Suprapubic skin (tissue), 4 donors: ENCODE data around the gene PVALB. TPM values are rescaled to one million over a fixed set of nuclear protein-coding genes. Genes with fewer than 3 reads are reported as not detected.

Source experiments
- DNase-seq, 2 donors: peaks; one replicate each; pipeline ENCODE4 v3.0.0-alpha.2; 2019; ENCODE audit warnings: low spot score in 2 of 2
- H3K27ac ChIP-seq: fragments of 200-600 bp; sonication (generic); one replicate; pipeline ENCODE4 v1.5.1; 2019
- H3K27me3 ChIP-seq: fragments of 200-600 bp; sonication (generic); one replicate; pipeline ENCODE4 v1.5.1; 2019
- H3K36me3 ChIP-seq: fragments of 200-600 bp; sonication (generic); one replicate; pipeline ENCODE4 v1.5.1; 2019
- H3K4me1 ChIP-seq: fragments of 200-600 bp; sonication (generic); one replicate; pipeline ENCODE4 v1.5.1; 2019
- H3K4me3 ChIP-seq: fragments of 200-600 bp; sonication (generic); one replicate; pipeline ENCODE4 v1.5.1; 2019; ENCODE audit warnings: mild to moderate bottlenecking
- H3K9me3 ChIP-seq: fragments of 200-600 bp; sonication (generic); one replicate; pipeline ENCODE4 v1.5.1; 2019
- EP300 ChIP-seq: sonication (generic); formaldehyde crosslinking; IDR thresholded peaks from one replicate; pipeline ENCODE4 v1.6.1; 2017; ENCODE audit warnings: antibody characterized with exemption
- POLR2A ChIP-seq, 2 donors: fragments of 450-650 bp; IDR thresholded peaks; one replicate each; pipeline ENCODE4 v1.6.1; 2017; ENCODE audit warnings: antibody characterized with exemption in 2 of 2, mild to moderate bottlenecking in 2 of 2, moderate library complexity in 2 of 2
- POLR2AphosphoS5 ChIP-seq, 3 donors: sonication (generic); formaldehyde crosslinking; IDR thresholded peaks; one replicate each; pipeline ENCODE4 v1.6.1; 2017; ENCODE audit warnings: antibody characterized with exemption in 3 of 3
- WGBS: methylation state at CpG from one replicate; pipeline ENCODE4 v1.1.5; 2018; 5-methylcytosine and 5-hydroxymethylcytosine counted together
- total RNA-seq, 4 donors: library from RNA; depleted of rRNA; stranded (reverse); fragments of >200 nt; gene quantifications; one replicate each; pipeline ENCODE4 v1.1.0, GENCODE V29; 2016
- TF ChIP-seq, protein P1 (sequence below), 2 donors: fragments of 200-600 bp in 1 of 2; fragments of 450-650 bp in 1 of 2; sonication (generic) in 1 of 2; IDR thresholded peaks; one replicate each; pipeline ENCODE4 v1.5.1; 2016 to 2019; ENCODE audit warnings: antibody characterized with exemption in 2 of 2, mild to moderate bottlenecking in 1 of 2, moderate library complexity in 1 of 2

Gene PVALB
- total RNA-seq, 4 donors from 2014 or later, result not detected

DNA sequence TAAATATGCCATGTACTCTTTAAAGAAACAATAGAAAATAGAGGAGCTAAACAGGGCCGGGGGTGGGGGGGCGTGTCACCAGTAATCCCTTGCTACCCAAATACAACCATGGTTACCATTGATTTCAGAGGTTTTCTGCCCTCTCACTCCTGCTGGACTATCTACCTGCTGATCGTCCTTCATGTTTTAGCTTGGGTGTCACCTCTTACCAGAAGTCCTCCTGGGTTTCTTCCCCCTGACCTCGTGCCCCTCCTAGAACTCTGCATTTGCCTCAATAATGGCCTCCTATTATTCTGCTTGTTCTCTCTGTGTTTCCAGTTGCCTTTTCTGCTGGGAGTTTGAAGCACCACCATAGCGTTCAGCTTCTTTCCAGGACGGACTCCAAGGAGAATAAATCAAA is 9.4 kb upstream of the PVALB start:
- no peak for TF ChIP-seq EP300
- no peaks in the 10 kb centered on the region for H3K9me3 ChIP-seq
- 74% methylated on average over 6 of the region's 6 CpGs for WGBS
- H3K27ac ChIP-seq, result no peak overlapping the region
- H3K4me3 ChIP-seq, result no peak overlapping the region
- H3K36me3 ChIP-seq, result no peaks in the 10 kb centered on the region
- no peak for DNase-seq
- H3K27me3 ChIP-seq, result peaks cover 34% of the 10 kb centered on the region
- no peaks in the 10 kb centered on the region for H3K4me1 ChIP-seq

GRCh38 chr22:36824655-36825054 is 7.8 kb upstream of the PVALB start:
- peaks cover 44% of the 10 kb centered on the region for H3K27me3 ChIP-seq
- WGBS, result 86% methylated on average over 2 of the region's 2 CpGs

GRCh38 chr22:36823186-36823839 is 6.5 kb upstream of the PVALB start:
- TF ChIP-seq POLR2AphosphoS5 (IDR thresholded peaks at IDR 0.05) (no peak), POLR2A (IDR thresholded peaks at IDR 0.05) (no peak), EP300 (no peak)
- TF ChIP-seq, protein P1, sequence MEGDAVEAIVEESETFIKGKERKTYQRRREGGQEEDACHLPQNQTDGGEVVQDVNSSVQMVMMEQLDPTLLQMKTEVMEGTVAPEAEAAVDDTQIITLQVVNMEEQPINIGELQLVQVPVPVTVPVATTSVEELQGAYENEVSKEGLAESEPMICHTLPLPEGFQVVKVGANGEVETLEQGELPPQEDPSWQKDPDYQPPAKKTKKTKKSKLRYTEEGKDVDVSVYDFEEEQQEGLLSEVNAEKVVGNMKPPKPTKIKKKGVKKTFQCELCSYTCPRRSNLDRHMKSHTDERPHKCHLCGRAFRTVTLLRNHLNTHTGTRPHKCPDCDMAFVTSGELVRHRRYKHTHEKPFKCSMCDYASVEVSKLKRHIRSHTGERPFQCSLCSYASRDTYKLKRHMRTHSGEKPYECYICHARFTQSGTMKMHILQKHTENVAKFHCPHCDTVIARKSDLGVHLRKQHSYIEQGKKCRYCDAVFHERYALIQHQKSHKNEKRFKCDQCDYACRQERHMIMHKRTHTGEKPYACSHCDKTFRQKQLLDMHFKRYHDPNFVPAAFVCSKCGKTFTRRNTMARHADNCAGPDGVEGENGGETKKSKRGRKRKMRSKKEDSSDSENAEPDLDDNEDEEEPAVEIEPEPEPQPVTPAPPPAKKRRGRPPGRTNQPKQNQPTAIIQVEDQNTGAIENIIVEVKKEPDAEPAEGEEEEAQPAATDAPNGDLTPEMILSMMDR (IDR thresholded peaks at IDR 0.05), result no peak
- peaks cover 58% of the 10 kb centered on the region for H3K27me3 ChIP-seq
- WGBS, result 53% methylated on average over 11 of the region's 17 CpGs

More at GRCh38 chr22:36824655-36825054, 7.8 kb upstream of the PVALB start:
- DNase-seq, result peak in 1 of 2 donors; percentile 10
- no peaks in the 10 kb centered on the region for H3K36me3 ChIP-seq
- no peak overlapping the region for H3K4me3 ChIP-seq
- no peak for TF ChIP-seq POLR2A (IDR thresholded peaks at IDR 0.05)
- no peak overlapping the region for H3K27ac ChIP-seq
- H3K9me3 ChIP-seq, result no peaks in the 10 kb centered on the region
- no peaks in the 10 kb centered on the region for H3K4me1 ChIP-seq

DNA sequence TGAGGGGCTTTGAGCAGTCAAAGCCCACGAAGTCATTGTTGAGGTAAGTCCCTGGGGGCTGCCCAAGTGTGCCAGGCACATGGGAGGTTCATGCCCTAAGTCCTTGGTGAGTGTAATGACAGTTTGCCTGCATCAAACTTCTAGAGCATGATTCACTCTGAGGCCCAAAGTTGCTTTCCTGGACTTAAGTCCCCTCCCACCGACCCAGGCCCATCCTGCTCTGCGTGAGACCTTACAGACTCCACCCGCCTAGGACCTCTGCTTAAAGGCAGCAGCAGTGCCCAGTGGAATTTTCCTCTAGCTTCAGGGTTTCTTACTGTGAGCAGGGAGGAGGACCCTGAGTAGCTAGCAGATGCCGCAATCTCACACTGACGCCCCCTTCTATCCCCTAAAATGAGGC is 5.7 kb upstream of the PVALB start:
- TF ChIP-seq POLR2A (IDR thresholded peaks at IDR 0.05) (no peak), POLR2AphosphoS5 (IDR thresholded peaks at IDR 0.05) (no peak), EP300 (no peak)
- TF ChIP-seq, protein P1 (IDR thresholded peaks at IDR 0.05), result no peak
- WGBS, result 72% methylated on average over 6 of the region's 6 CpGs

More at GRCh38 chr22:36823186-36823839, 6.5 kb upstream of the PVALB start:
- no peak overlapping the region for H3K4me3 ChIP-seq
- H3K4me1 ChIP-seq, result no peaks in the 10 kb centered on the region
- no peaks in the 10 kb centered on the region for H3K9me3 ChIP-seq
- no peak overlapping the region for H3K27ac ChIP-seq
- DNase-seq, result no peak
- no peaks in the 10 kb centered on the region for H3K36me3 ChIP-seq

GRCh38 chr22:36819112-36819511 is 2.3 kb upstream of the PVALB start:
- peaks cover 88% of the 10 kb centered on the region for H3K27me3 ChIP-seq
- H3K4me1 ChIP-seq, result peaks cover 15% of the 10 kb centered on the region
- H3K9me3 ChIP-seq, result no peaks in the 10 kb centered on the region
- no peak overlapping the region for H3K4me3 ChIP-seq
- 34% methylated on average over 4 of the region's 9 CpGs for WGBS
- TF ChIP-seq POLR2AphosphoS5 (IDR thresholded peaks at IDR 0.05) (no peak), POLR2A (IDR thresholded peaks at IDR 0.05) (no peak), EP300 (no peak)
- TF ChIP-seq, protein P1 (IDR thresholded peaks at IDR 0.05), result no peak
- no peak overlapping the region for H3K27ac ChIP-seq
- DNase-seq, result no peak
- no peaks in the 10 kb centered on the region for H3K36me3 ChIP-seq

More for the DNA sequence above, 5.7 kb upstream of the PVALB start:
- Histone ChIP-seq H3K4me3 (no peak overlapping the region), H3K9me3 (no peaks in the 10 kb centered on the region), H3K36me3 (no peaks in the 10 kb centered on the region), H3K4me1 (no peaks in the 10 kb centered on the region), H3K27ac (no peak overlapping the region), H3K27me3 (peaks cover 65% of the 10 kb centered on the region)
- DNase-seq, result no peak

- no peaks in the 10 kb centered on the region for H3K9me3 ChIP-seq
- peaks cover 85% of the 10 kb centered on the region for H3K27me3 ChIP-seq
- H3K4me1 ChIP-seq, result peaks cover 15% of the 10 kb centered on the region
- no peaks in the 10 kb centered on the region for H3K36me3 ChIP-seq
- H3K27ac ChIP-seq, result no peak overlapping the region
- 73% methylated on average over 3 of the region's 6 CpGs for WGBS
- H3K4me3 ChIP-seq, result no peak overlapping the region
- TF ChIP-seq, protein P1 (IDR thresholded peaks at IDR 0.05), result no peak
- TF ChIP-seq POLR2AphosphoS5 (IDR thresholded peaks at IDR 0.05) (no peak), POLR2A (IDR thresholded peaks at IDR 0.05) (no peak), EP300 (no peak)
- DNase-seq, result no peak
These were observed 1.3 kb upstream of the PVALB start for GRCh38 chr22:36818010-36818642.
